Heart right ventricle (tissue), 16 donors: Measurements from ENCODE around the gene AK3. TPM values are rescaled to one million over a fixed set of nuclear protein-coding genes. Genes with fewer than 3 reads are reported as not detected.
A peak's percentile ranks its signal among the peaks of the same experiment; 100 is the strongest.

Experiments used
- ATAC-seq, 8 donors: fragments of 200-7000 bp; cut with Tn5 transposase; one replicate each; pipeline ENCODE4 v1.9.1; 2020; ENCODE audit warnings: mild to moderate bottlenecking in 8 of 8, moderate library complexity in 8 of 8, moderate number of reproducible peaks in 1 of 8
- DNase-seq, 2 donors: peaks; one replicate each; pipeline ENCODE4 v3.0.0-alpha.2; 2020
- H3K27ac ChIP-seq, 10 donors: fragments of 200-600 bp; sonication (generic) in 2 of 10; one replicate each; pipeline versions ENCODE4 v1.5.0 to v1.8.0; 2020 to 2022; ENCODE audit warnings: mild to moderate bottlenecking in 3 of 10
- H3K27me3 ChIP-seq, 7 donors: fragments of 200-600 bp; one replicate each; pipeline ENCODE4 v1.8.0; 2021 to 2022; ENCODE audit warnings: mild to moderate bottlenecking in 2 of 7
- H3K36me3 ChIP-seq, 9 donors: fragments of 200-600 bp; sonication (generic) in 1 of 9; one replicate each; pipeline versions ENCODE4 v1.5.0 to v1.8.0; 2020 to 2022; ENCODE audit warnings: mild to moderate bottlenecking in 2 of 9
- H3K4me1 ChIP-seq, 9 donors: fragments of 200-600 bp; sonication (generic) in 1 of 9; one replicate each; pipeline versions ENCODE4 v1.5.0 to v1.8.0; 2020 to 2022; ENCODE audit warnings: mild to moderate bottlenecking in 4 of 9
- H3K4me3 ChIP-seq, 10 donors: fragments of 200-600 bp; sonication (generic) in 2 of 10; one replicate each; pipeline versions ENCODE4 v1.5.0 to v1.8.0; 2020 to 2022; ENCODE audit warnings: mild to moderate bottlenecking in 7 of 10, moderate library complexity in 2 of 10
- H3K9me3 ChIP-seq, 11 donors: fragments of 200-600 bp in 10 of 11; sonication (generic) in 2 of 11; one replicate each; pipeline versions ENCODE4 v1.5.0 to v1.8.0; 2013 to 2022; ENCODE audit warnings: mild to moderate bottlenecking in 2 of 11, control low read depth in 1 of 11, moderate library complexity in 1 of 11
- CTCF ChIP-seq, 9 donors: fragments of 200-600 bp; sonication (generic) in 2 of 9; IDR thresholded peaks; one replicate each; pipeline versions ENCODE4 v1.5.0 to v1.8.0; 2021 to 2022; ENCODE audit warnings: antibody characterized with exemption in 9 of 9, mild to moderate bottlenecking in 5 of 9, moderate library complexity in 1 of 9
- WGBS, 2 donors: extraction: QIAGEN DNeasy Blood & Tissue Kit; methylation state at CpG; one replicate each; pipeline ENCODE4 v1.1.7; 2013; ENCODE audit warnings: inconsistent platforms in 1 of 2; 5-methylcytosine and 5-hydroxymethylcytosine counted together
- intact Hi-C, 10 donors: fragments of 100-400 bp; cut with DNase I; formaldehyde crosslinking; loops; one replicate each; pipeline versions ENCODE4 v1.11.1 to v1.14.2; 2022
- polyA plus RNA-seq, 2 donors: library from polyadenylated mRNA; stranded (reverse); fragments of 200-250 nt; gene quantifications; one replicate each; pipeline ENCODE4 v1.2.3, GENCODE V29; 2013
- total RNA-seq, 10 donors: library from RNA; stranded (reverse); fragmentation: NEBNext Ultra II Directional in 3 of 10; extraction: Animal tissue kit (Norgen Biotek cat#: 25700) in 3 of 10; gene quantifications; one replicate each; pipeline versions ENCODE4 v1.2.1 to v1.2.4, GENCODE V29; 2021 to 2023
- donor health status: Arrhythmogenic right ventricular cardiomyopathy.
- donor health status: ischemic (EF 13 %, LVEDD 7.1; RV severe dilation, severe dysfunction).
- donor health status: healthy with polysubstance abuse.
- donor health status: DM: no; HTN: yes; CAD: no.
- donor health status: DM: no; HTN: no; CAD: no.
- donor health status: ischemic (EF 25% LVEDD 6.9; RV normal size, moderate dysfunction).
- donor health status: ischemic (EF 25% LVEDD 5.7; RV mildly dilated, moderate dysfunction).
- donor health status: healthy.
- donor health status: DM: yes; HTN: yes; CAD: no.
- donor health status: Ischemic cardiomyopathy.
- donor health status: ischemic (EF 35%, LVEDD 5.7; RV mildly dilated, moderate dysfunction).
- donor health status: nonischemic (EF 11% LVEDD 7.7; RV severe dilation, severe dysfunction).
- donor health status: DM: yes; HTN: yes; CAD: no.
- donor health status: PGD.
- donor health status: ischemic (EF 29% LVEDD 5.4; RV normal size, mild dysfunction).
- donor health status: nonischemic (EF 23%, LVEDD 6.1; RV moderate dilation, normal function).

The AK3 gene
- total and polyA plus RNA-seq, 12 donors, result 32.9 to 217 (median 138) TPM

- intact Hi-C loops, result loop anchor here in 2 of 10 donors (5.0 to 10.0 kb wide), 2 partner anchors 48 to 295 kb away; partner anchors contain the start of gene JAK2 (in 1 of the 2)
- 78 to 92% methylated on average over 1 of the region's 1 CpG for WGBS, 2 donors
- DNase-seq (no peak), ATAC-seq (peak in 1 of 8 donors; percentile 43)
- TF ChIP-seq CTCF (IDR thresholded peaks at IDR 0.05), result no peak
- no peaks in the 10 kb centered on the region for H3K9me3 ChIP-seq
- peaks cover 0 to 65% (median 37%) of the 10 kb centered on the region in 9 donors for H3K4me1 ChIP-seq
- peak overlapping the region in 2 of 10 donors; percentile 4 to 6 for H3K27ac ChIP-seq
- H3K36me3 ChIP-seq, result peaks cover 0 to 88% (median 26%) of the 10 kb centered on the region in 9 donors
- no peak overlapping the region for H3K4me3 ChIP-seq
- no peaks in the 10 kb centered on the region for H3K27me3 ChIP-seq
Observed at GRCh38 chr9:4689687-4690104, 51.3 kb downstream of the AK3 start.

- H3K4me3 ChIP-seq, result no peak overlapping the region
- intact Hi-C loops, result loop anchor here in 2 of 10 donors (5.0 to 10.0 kb wide), 2 partner anchors 48 to 296 kb away; partner anchors contain the start of gene JAK2 (in 1 of the 2)
- TF ChIP-seq CTCF (IDR thresholded peaks at IDR 0.05), result no peak
- no peaks in the 10 kb centered on the region for H3K27me3 ChIP-seq
- H3K36me3 ChIP-seq, result peaks cover 0 to 82% (median 26%) of the 10 kb centered on the region in 9 donors
- no peak for DNase-seq
- no peaks in the 10 kb centered on the region for H3K9me3 ChIP-seq
- peak overlapping the region in 1 of 10 donors; percentile 4 for H3K27ac ChIP-seq
- WGBS, 2 donors, result 23 to 58% methylated on average over 2 of the region's 2 CpGs
- H3K4me1 ChIP-seq, result peaks cover 0 to 70% (median 39%) of the 10 kb centered on the region in 9 donors
- ATAC-seq, result peak in 1 of 8 donors; percentile 40
Observed at GRCh38 chr9:4689021-4689420, 52.0 kb downstream of the AK3 start.

- intact Hi-C loops, result loop anchor here in 2 of 10 donors (5.0 to 10.0 kb wide), 2 partner anchors 51 to 298 kb away; partner anchors contain the start of gene JAK2 (in 1 of the 2)
- DNase-seq, result no peak
- no peaks in the 10 kb centered on the region for H3K9me3 ChIP-seq
- peak in 4 of 8 donors; percentile 24 to 53 (median 31) for ATAC-seq
- WGBS, 2 donors, result 62 to 65% methylated on average over 1 of the region's 1 CpG
- peaks cover 0 to 80% (median 46%) of the 10 kb centered on the region in 9 donors for H3K4me1 ChIP-seq
- no peak for TF ChIP-seq CTCF (IDR thresholded peaks at IDR 0.05)
- H3K4me3 ChIP-seq, result no peak overlapping the region
- peak overlapping the region in 9 of 10 donors; percentile 15 to 69 (median 44) for H3K27ac ChIP-seq
- no peaks in the 10 kb centered on the region for H3K27me3 ChIP-seq
- peaks cover 0 to 70% (median 26%) of the 10 kb centered on the region in 9 donors for H3K36me3 ChIP-seq
Observed at GRCh38 chr9:4686584-4686983, 54.4 kb downstream of the AK3 start.

GRCh38 chr9:4686112-4686511 is 54.9 kb downstream of the AK3 start:
- intact Hi-C loops, result loop anchor here in 2 of 10 donors (5.0 to 10.0 kb wide), 2 partner anchors 51 to 299 kb away; partner anchors contain the start of gene JAK2 (in 1 of the 2)
- H3K36me3 ChIP-seq, result peaks cover 0 to 66% (median 23%) of the 10 kb centered on the region in 9 donors
- no peak for DNase-seq
- peak in 6 of 8 donors; percentile 43 to 86 (median 72) for ATAC-seq
- H3K9me3 ChIP-seq, result no peaks in the 10 kb centered on the region
- no peak for TF ChIP-seq CTCF (IDR thresholded peaks at IDR 0.05)
- 36 to 46% methylated on average over 4 of the region's 4 CpGs for WGBS, 2 donors
- no peaks in the 10 kb centered on the region for H3K27me3 ChIP-seq
- no peak overlapping the region for H3K4me3 ChIP-seq
- peaks cover 0 to 84% (median 50%) of the 10 kb centered on the region in 9 donors for H3K4me1 ChIP-seq
- H3K27ac ChIP-seq, result peak overlapping the region in 9 of 10 donors; percentile 10 to 69 (median 44)
